HG03066 (cell line): ENCODE results near the gene KDM3B.
"Not testable (repeated sequence)": the region's sequence is repeated elsewhere in the genome, so short reads cannot be mapped to it uniquely, and the experiment has no call there.

Source experiments
- ATAC-seq: cut with Tn5 transposase; IDR thresholded peaks from one replicate; pipeline ENCODE4 v1.9.1; 2021; ENCODE audit warnings: low read depth; ENCODE audit not compliant: unreplicated experiment

Gene KDM3B

DNA sequence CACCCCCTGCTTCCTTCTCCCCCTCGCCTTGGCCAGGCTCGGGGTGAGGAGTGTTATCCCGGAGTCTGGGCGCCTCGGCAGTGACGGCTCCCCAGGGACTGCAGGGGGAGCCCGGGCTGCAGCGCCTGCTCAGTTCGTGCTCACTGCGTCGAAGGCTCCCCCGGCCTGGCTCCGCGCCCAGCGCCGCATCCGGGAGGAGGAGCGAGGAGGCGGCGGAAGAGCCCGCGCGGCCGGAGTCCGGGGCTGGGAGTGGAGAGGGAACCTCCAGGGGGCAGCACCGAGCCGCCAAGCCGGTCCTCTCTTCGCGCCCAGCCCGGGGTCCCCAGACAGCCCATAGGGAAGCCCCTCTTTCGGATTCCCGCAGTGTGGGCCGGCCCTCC is 111.5 kb downstream of the KDM3B start:
- peak; percentile 47 for ATAC-seq

DNA sequence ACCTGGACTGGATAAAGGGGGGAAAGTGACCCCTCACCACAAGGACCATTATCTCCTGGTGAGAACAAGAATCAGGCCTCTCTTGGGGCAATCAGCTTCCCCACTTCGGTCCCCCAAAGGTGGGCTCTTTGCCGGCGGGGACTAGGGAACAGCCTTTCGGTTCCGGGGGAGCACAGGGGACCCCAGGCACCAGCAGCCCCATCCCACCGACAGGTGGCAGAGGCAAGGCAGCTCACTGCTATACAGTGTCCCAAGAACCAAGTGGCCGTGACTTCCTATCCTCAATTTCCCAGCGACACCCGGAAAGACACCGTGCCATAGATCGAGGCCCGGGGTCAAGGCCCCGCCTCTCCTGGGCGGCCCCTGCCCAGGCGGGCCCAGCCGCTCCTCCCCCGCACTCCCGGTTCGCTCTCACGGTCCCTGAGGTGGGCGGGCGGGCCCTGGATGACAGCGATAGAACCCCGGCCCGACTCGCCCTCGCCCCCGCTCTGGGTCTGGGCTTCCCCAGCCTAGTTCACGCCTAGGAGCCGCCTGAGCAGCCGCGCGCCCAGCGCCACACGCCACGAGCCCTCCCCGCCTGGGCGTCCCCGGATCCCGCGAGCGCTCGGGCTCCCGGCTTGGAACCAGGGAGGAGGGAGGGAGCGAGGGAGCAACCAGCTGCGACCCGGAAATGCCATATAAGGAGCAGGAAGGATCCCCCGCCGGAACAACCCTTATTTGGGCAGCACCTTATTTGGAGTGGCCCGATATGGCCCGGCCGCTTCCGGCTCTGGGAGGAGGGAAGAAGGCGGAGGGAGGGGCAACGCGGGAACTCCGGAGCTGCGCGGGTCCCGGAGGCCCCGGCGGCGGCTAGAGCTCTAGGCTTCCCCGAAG is 112.1 kb downstream of the KDM3B start:
- peak; percentile 77 for ATAC-seq

DNA sequence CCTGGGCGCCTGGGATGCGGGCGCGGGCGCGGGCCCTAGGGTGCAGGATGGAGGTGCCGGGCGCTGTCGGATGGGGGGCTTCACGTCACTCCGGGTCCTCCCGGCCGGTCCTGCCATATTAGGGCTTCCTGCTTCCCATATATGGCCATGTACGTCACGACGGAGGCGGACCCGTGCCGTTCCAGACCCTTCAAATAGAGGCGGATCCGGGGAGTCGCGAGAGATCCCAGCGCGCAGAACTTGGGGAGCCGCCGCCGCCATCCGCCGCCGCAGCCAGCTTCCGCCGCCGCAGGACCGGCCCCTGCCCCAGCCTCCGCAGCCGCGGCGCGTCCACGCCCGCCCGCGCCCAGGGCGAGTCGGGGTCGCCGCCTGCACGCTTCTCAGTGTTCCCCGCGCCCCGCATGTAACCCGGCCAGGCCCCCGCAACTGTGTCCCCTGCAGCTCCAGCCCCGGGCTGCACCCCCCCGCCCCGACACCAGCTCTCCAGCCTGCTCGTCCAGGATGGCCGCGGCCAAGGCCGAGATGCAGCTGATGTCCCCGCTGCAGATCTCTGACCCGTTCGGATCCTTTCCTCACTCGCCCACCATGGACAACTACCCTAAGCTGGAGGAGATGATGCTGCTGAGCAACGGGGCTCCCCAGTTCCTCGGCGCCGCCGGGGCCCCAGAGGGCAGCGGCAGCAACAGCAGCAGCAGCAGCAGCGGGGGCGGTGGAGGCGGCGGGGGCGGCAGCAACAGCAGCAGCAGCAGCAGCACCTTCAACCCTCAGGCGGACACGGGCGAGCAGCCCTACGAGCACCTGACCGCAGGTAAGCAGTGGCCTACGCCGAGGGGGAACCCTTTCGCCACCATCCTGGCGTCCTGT is 113.0 kb downstream of the KDM3B start, which contains the start of gene EGR1:
Gene EGR1 (plus strand): TSS at position 219 of the 864 bp plus-strand sequence. CDS start 283 bp downstream, at position 502.
- peak; percentile 62 for ATAC-seq

DNA sequence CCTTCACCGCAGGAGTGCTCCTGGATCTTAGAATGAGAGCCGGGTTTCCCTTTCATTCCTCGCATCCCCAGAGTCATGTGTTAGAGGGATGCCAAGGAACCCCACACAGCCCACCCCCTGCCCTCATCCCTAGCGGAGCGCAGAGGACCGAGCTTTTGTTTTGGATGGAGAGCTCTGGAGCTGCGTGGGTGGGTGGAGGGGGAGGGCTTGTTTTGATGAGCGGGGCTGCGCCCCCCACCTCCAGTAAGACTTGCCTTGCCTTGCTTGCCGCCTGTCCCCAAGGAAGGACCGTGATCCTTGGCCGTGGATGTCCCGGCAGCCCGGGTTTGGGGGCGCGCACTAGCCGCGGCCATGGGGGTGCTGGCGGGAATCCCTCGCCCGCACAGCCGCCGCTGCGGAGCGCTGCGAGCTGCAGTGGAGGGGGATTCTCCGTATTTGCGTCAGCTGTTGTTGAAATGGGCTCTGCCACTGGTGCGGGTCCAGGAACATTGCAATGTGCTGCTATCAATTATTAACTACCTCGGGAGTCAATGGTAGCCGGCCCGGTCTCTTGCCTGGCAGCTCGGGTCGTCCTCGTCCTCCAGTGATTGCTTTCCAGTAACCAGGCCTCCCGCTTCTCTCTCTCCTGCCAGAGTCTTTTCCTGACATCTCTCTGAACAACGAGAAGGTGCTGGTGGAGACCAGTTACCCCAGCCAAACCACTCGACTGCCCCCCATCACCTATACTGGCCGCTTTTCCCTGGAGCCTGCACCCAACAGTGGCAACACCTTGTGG is 113.8 kb downstream of the KDM3B start:
- ATAC-seq, result no peak

DNA sequence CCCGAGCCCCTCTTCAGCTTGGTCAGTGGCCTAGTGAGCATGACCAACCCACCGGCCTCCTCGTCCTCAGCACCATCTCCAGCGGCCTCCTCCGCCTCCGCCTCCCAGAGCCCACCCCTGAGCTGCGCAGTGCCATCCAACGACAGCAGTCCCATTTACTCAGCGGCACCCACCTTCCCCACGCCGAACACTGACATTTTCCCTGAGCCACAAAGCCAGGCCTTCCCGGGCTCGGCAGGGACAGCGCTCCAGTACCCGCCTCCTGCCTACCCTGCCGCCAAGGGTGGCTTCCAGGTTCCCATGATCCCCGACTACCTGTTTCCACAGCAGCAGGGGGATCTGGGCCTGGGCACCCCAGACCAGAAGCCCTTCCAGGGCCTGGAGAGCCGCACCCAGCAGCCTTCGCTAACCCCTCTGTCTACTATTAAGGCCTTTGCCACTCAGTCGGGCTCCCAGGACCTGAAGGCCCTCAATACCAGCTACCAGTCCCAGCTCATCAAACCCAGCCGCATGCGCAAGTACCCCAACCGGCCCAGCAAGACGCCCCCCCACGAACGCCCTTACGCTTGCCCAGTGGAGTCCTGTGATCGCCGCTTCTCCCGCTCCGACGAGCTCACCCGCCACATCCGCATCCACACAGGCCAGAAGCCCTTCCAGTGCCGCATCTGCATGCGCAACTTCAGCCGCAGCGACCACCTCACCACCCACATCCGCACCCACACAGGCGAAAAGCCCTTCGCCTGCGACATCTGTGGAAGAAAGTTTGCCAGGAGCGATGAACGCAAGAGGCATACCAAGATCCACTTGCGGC is 114.6 kb downstream of the KDM3B start:
- ATAC-seq, result no peak

DNA sequence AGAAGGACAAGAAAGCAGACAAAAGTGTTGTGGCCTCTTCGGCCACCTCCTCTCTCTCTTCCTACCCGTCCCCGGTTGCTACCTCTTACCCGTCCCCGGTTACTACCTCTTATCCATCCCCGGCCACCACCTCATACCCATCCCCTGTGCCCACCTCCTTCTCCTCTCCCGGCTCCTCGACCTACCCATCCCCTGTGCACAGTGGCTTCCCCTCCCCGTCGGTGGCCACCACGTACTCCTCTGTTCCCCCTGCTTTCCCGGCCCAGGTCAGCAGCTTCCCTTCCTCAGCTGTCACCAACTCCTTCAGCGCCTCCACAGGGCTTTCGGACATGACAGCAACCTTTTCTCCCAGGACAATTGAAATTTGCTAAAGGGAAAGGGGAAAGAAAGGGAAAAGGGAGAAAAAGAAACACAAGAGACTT is 115.2 kb downstream of the KDM3B start:
- no peak for ATAC-seq

DNA sequence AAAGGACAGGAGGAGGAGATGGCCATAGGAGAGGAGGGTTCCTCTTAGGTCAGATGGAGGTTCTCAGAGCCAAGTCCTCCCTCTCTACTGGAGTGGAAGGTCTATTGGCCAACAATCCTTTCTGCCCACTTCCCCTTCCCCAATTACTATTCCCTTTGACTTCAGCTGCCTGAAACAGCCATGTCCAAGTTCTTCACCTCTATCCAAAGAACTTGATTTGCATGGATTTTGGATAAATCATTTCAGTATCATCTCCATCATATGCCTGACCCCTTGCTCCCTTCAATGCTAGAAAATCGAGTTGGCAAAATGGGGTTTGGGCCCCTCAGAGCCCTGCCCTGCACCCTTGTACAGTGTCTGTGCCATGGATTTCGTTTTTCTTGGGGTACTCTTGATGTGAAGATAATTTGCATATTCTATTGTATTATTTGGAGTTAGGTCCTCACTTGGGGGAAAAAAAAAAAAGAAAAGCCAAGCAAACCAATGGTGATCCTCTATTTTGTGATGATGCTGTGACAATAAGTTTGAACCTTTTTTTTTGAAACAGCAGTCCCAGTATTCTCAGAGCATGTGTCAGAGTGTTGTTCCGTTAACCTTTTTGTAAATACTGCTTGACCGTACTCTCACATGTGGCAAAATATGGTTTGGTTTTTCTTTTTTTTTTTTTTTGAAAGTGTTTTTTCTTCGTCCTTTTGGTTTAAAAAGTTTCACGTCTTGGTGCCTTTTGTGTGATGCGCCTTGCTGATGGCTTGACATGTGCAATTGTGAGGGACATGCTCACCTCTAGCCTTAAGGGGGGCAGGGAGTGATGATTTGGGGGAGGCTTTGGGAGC is 115.9 kb downstream of the KDM3B start:
- no peak for ATAC-seq

DNA sequence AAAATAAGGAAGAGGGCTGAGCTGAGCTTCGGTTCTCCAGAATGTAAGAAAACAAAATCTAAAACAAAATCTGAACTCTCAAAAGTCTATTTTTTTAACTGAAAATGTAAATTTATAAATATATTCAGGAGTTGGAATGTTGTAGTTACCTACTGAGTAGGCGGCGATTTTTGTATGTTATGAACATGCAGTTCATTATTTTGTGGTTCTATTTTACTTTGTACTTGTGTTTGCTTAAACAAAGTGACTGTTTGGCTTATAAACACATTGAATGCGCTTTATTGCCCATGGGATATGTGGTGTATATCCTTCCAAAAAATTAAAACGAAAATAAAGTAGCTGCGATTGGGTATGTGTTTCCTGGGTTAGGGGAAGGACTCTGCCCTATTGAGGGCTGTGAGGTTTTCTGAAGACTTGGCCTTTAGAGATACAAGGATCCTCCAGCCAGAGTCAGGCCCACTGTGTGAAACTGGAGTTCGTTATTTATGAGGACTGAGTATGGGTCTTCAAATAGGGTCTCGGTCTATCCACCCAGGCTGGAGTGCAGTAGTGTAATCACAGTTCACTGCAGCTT is 116.6 kb downstream of the KDM3B start:
- no peak for ATAC-seq

DNA sequence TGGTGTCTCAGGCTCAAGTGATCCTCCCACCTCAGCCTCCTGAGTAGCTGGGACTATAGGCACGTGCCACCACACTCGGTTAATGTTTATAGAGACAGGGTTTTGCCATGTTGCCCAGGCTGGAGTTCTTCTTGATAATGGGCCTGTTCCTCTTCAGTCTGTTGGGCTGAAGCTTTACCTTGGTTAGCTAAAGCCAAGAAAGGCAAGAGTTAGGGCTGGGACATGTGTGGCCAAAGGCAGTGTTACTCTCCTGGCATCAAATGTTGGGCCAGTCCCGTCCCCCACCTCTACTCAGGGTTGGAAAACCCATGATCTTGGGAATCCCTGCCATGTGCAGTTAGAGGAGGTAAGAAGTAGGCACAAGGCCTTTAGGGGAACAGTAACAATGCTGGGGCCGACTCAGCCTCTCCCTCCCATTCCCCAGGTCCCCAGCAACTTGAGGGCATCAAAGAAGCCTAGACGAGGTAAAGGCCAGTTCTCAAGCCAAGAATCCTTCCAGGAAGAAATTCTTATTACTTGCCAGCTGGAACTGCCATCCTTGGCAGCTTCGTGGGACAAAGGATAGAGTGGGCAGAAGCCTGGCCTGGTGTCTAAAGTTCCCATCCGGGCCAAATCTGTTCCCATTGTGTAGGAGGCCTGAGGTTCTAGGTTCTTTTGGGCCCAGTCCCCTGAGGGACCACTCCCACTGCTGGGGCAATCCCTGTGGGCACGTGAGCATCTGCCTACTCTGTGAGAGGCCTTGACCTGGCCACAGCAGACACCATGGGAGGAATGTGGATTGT is 117.2 kb downstream of the KDM3B start:
- no peak for ATAC-seq

DNA sequence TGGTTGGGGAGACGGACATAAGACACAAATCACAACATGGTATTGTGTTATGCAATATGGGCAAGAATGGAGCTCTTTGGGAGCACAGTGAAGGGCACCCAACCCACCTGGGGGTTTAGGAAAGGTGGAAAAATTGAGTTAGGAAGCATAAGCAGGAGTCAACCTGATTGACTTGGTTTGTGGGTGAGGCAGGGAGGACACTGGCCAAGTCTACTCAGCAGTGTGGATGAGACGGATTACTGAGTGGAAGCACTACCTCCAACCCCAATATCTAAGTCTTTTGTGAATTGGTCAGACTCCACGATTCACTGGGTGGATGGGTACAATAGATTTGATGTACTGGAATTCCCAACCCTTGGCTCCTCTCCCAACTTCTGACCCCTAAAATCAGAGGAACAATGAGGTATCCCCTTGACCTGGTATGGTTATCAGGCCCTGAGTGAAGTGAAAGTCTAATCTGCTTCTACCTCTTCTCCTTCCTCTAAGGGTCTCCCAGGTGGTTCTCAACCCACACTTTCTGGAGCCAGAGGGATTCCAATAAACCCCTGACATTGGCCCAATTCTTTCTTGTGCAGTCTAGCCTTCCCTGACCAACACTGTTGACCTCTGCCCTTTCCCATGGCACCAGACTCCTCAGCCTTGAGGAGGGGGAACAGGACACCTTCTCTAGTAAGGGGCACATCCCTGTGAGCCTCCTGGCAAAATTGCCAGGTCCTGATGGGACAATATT is 118.0 kb downstream of the KDM3B start:
- ATAC-seq, result no peak

DNA sequence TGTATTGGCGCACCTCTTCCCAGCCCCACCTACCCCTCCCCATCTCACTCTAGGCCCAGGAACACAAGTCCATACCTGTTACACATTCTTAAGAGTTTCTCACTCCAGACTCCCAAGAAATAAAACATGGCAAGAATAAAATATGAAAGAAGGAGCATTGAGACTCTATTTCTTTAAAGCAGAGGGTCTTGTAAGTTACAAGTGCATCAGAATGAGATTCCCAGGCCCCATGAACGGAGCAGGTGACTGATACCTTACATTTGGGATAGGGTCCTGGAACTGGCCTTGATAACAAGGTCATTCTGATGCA is 118.5 kb downstream of the KDM3B start:
- no peak for ATAC-seq

DNA sequence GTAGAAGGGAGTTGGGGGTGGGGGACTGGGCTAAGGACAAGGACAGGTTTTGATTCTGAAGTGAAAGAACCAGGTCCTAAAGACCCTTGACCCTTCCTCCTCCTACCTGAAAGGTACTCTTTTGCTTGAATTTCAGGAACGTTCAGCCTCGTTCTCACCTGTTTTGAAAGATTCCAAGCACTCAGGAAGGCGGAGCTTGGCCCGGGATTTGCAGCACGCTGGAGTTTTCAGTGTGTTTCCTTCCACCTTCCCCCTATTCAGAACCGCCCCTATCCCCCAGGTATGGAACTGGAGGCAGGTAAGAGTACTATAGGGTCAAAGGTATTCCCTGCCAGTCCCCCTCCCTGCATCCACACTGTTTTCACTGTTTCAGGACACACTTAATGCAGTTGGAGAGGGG is 119.9 kb downstream of the KDM3B start:
- no peak for ATAC-seq

DNA sequence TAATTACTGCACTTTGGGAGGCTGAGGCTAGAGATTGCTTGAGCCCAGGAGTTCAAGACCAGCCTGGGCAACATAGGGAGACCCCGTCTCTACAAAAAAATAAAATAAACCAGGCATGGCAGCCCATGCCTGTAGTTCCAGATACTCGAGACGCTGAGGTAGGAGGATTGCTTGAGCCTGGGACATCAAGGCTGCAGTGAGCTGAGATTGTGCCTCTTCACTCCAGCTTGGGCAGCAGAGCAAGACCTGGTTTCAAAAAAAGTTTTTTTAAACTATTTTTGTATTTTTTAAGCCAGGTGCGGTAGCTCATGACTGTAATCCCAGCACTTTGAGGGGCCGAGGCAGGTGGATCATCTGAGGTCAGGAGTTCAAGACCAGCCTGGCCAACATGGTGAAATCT is 120.7 kb downstream of the KDM3B start:
- ATAC-seq, result not testable (repeated sequence)

DNA sequence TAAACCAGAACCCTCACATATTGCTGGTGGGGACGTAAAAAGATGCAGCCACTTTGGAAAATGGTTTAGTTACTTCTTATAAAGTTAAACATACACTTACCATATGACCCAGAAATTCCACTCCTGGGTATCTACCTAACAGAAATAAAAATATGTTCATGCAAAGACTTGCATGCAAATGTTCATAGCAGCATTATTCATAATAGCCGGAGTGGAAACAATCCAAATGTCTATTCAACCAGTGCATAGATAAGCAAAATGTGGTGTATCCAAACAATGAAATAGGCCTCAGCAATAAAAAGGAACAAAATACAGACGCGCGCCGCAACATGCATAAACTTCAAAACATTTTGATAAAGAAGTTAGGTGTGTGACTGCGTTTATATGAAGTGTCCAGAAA is 124.4 kb downstream of the KDM3B start:
- ATAC-seq, result no peak

DNA sequence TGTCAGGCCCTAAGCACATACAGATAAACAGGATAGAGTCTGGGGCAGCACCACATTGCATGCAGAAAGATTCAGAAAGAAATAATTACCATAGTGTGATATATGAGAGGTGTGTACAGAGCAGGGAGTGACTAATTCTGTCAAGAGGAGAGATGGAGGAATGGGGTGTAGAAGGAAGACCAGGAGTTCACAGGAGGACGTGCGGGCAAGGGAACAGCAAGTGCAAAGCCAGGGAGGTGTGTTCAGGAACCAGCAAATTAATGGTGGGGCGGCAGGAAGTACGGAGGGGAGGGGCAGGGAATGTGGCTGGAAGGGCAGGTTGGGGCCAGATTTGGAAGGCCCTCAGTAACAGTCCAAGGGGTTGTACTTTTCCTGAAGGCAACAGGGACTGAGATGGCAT is 130.2 kb downstream of the KDM3B start:
- no peak for ATAC-seq
